Thyroid gland (tissue), 4 donors: ENCODE results near the gene AQP3.

Experiments used
- CTCF ChIP-seq, 6 experiments: fragments of 200-600 bp in 3 of 6; fragments of 450-650 bp in 3 of 6; sonication (generic) in 3 of 6; IDR thresholded peaks; one replicate each; pipeline ENCODE4 v1.5.1; 2016 to 2019; ENCODE audit warnings: antibody characterized with exemption in 6 of 6, mild to moderate bottlenecking in 2 of 6, inconsistent platforms in 1 of 6, moderate library complexity in 1 of 6
- POLR2A ChIP-seq, 2 donors: fragments of 450-650 bp; IDR thresholded peaks; one replicate each; pipeline ENCODE4 v1.6.1; 2017; ENCODE audit warnings: antibody characterized with exemption in 2 of 2, mild to moderate bottlenecking in 2 of 2, moderate library complexity in 1 of 2

- TF ChIP-seq POLR2A (IDR thresholded peaks at IDR 0.05) = no peak
- no peak for TF ChIP-seq CTCF (IDR thresholded peaks at IDR 0.05)
Observed at GRCh38 chr9:33463151-33463550, 15.8 kb upstream of the AQP3 start.
